ENCODE data around the gene GALNT16.
"Not testable (repeated sequence)": the region's sequence is repeated elsewhere in the genome, so short reads cannot be mapped to it uniquely, and the experiment has no call there.

The GALNT16 gene

GRCh38 chr14:69363055-69363454, 103.1 kb downstream of the GALNT16 start:
- DNase-seq (ENCODE audit: low read depth in 2 of 2), result no peak

DNA sequence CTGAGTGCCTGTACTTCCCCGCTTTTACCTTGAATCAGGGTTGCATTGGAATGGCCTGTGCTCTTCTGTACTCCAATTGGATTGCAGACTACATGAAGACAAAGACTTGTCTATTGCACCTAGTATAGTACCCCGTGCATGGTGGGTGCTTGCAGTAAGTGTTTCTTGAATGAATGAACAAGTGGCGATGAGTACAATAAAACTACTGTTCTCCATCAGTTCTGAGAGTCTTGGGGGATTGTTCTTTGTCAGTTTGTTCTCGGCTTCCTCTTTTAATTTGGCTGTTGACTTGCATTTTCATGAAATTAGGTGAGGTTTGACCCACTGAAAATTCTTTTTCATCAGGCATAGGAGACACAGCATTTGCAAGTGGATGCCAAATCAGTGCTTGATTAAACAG, 104.0 kb downstream of the GALNT16 start:
- no peak for DNase-seq (ENCODE audit: low read depth in 2 of 2)

DNA sequence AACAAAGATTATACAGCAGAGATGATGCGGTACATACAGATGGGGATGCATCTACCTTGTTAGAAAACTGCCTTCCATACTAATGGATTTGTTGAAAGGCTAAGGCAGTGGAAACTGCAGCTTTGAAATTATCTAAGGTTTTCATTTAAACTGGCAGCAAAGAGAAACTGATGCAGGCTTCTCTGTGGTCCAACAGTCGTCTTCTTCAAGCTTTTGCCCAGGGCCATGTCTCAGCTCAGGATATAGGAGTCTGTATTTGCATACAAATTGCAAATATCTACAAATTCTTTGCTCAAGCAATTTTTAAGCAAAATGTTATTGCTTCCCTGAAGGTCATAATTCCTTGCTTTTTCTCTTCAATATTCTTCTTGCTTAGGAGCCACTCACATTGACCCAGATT, 104.4 kb downstream of the GALNT16 start:
- DNase-seq (ENCODE audit: low read depth in 2 of 2), result no peak

- DNase-seq (ENCODE audit: low read depth in 2 of 2), result no peak
Observed at GRCh38 chr14:69366069-69366468, 106.1 kb downstream of the GALNT16 start.

GRCh38 chr14:69366761-69367160, 106.8 kb downstream of the GALNT16 start:
- no peak for DNase-seq (ENCODE audit: low read depth in 2 of 2)

GRCh38 chr14:69368381-69368780, 108.4 kb downstream of the GALNT16 start:
- no peak for DNase-seq (ENCODE audit: low read depth in 2 of 2)

DNA sequence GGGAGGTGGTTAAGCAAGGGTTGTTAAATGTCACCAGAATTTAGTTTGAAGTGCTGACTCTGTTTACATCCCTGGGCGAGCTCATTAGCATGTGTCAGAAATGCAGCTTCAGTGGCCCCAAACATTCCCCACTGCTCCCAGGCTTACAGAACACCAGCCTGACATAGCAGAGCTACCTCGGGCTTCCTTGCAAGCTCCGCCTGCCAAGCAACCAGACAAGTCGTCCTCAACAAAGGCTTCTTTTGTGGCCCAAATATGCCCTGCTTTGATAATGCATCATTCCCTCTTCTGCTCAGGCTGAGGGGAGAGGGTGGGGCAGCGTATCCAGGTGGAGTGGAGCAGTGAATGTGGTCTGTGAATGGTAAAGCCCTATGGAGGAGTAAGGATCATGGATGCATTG, 110.1 kb downstream of the GALNT16 start:
- no peak for DNase-seq (ENCODE audit: low read depth in 2 of 2)

DNA sequence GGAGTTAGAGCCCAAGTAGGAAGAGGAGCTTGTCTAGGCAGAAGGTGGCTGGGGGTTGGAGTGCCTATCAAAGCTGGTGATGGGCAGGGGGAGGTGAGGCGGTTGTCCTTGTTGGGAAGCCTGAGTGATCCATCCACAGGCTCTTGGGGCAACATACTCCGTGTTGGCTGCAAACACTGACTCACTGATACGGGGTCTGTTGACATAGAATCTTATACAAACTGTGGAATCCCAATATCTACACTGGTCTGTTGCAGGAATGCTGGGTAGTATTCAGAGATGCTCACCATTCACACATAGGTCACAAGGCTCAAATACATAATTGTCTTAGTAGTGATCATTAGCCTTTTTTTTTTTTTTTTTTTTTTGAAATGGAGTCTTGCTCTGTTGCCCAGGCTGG, 112.2 kb downstream of the GALNT16 start:
- no peak for DNase-seq (ENCODE audit: low read depth in 2 of 2)

- DNase-seq (ENCODE audit: low read depth in 2 of 2), result no peak
Observed at GRCh38 chr14:69373104-69373503, 113.1 kb downstream of the GALNT16 start.

DNA sequence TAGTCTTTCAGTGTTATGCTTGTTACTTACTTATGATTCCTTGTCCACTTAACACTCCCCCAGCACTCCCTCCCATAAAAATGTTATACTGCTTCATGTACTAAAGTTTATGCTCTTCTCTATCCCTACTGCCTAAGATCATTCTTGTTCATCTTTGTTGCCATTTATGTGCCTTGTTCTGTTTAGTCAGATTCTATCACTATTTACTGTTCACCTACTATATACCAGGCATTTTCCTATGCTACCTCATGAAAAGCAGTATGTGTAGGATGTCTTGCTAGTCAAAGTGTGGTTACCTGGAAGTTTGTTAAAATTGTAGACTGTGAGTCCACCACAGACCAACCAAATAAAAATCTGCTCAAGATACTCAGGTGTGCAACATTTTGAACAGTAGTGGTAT, 114.3 kb downstream of the GALNT16 start:
- DNase-seq (ENCODE audit: low read depth in 2 of 2), result no peak

DNA sequence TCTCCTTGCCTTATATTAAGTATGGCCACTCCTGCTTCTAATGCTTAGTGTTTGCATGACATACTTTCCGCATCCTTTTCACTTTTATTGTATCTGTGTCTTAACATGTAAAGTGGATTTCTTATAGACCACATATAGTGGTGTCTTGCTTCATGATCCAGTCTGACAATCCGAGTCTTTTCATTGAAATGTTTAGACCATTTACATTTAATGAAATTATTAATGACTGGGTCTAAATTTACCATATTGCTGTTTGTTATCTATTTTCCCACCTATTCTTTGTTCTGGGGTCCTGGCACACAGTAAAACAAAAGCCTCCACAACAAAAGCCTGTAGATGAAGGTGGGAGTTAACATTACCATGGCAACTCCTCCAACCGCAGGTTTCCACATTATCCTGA, 115.2 kb downstream of the GALNT16 start:
- no peak for DNase-seq (ENCODE audit: low read depth in 2 of 2)

GRCh38 chr14:69375722-69376121, 115.8 kb downstream of the GALNT16 start:
- DNase-seq (ENCODE audit: low read depth in 2 of 2), result no peak

DNA sequence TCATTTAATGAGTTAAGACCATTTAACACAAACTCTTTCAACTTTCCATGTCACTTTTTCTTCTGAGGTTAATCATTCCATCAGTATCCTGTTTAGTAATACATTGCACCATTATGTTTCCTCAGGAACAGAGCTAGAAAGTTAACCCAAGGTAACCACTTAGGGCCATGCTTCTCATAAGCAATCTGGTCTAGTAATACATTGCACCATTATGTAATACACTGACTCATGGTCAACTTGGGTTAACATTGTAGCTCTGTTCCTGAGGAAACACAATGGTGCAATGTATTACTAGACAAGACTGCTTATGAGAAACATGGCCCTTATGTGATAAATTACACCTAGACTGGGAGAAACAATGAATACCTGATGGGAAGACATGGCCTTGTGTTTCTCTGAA, 116.5 kb downstream of the GALNT16 start:
- DNase-seq (ENCODE audit: low read depth in 2 of 2), result no peak

GRCh38 chr14:69378274-69378673, 118.3 kb downstream of the GALNT16 start:
- no peak for DNase-seq (ENCODE audit: low read depth in 2 of 2)

DNA sequence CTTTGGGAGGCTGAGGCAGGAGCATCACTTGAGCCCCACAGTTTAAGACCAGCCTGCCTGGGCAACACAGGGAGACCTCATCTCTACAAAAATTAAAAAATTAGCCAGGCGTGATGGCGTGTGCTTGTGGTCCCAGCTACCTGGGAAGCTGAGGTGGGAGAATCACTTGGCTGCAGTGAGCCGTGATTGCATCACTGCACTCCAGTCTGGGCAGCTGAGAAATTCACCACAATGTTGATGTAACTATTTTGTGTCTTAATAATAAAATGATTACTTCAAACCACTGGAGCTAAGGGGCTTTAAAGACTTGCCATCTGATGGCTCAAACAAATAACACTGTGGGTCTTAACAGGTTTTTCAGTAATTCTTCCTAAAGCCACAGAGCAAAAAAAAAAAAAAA, 127.4 kb downstream of the GALNT16 start:
- no peak for DNase-seq (ENCODE audit: low read depth in 2 of 2)

GRCh38 chr14:69391400-69391799, 131.4 kb downstream of the GALNT16 start:
- not testable (repeated sequence) for DNase-seq (ENCODE audit: low read depth in 2 of 2)

GRCh38 chr14:69392481-69392880, 132.5 kb downstream of the GALNT16 start:
- DNase-seq (ENCODE audit: low read depth in 2 of 2), result no peak

- DNase-seq (ENCODE audit: low read depth in 2 of 2), result no peak
Observed at GRCh38 chr14:69395929-69396328, 136.0 kb downstream of the GALNT16 start.

- DNase-seq (ENCODE audit: low read depth in 2 of 2), result peak; percentile 77 to 80
Observed at GRCh38 chr14:69398053-69398817, 138.3 kb downstream of the GALNT16 start, which contains the start of the genes ERH and SLC39A9. TSS of gene ERH (minus strand) at chr14:69398299. CDS start at chr14:69398233, 66 bp downstream. TSS of gene SLC39A9 (plus strand) at chr14:69398692. CDS start at chr14:69399370, 678 bp downstream.

DNA sequence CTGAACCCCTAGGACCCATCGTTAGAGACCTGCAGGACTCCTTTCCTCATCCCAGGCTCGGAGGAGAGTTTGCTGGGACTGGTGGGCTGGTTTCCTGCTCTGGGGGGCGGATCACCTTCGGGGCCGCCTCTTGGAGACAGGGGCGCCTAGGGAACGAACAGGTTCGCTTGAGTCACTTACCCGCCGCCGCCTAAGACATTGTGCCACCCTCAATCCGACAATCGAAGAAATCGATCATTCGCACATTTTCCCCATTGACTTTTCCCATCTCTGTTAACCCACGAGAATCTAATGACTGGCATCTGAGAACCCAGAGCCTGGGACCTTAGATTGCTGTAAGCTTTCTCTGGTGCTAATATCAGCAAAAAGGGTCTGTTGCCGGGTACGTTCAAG, 138.9 kb downstream of the GALNT16 start:
- peak in 1 of 2 donors; percentile 28 for DNase-seq (ENCODE audit: low read depth in 2 of 2)

DNA sequence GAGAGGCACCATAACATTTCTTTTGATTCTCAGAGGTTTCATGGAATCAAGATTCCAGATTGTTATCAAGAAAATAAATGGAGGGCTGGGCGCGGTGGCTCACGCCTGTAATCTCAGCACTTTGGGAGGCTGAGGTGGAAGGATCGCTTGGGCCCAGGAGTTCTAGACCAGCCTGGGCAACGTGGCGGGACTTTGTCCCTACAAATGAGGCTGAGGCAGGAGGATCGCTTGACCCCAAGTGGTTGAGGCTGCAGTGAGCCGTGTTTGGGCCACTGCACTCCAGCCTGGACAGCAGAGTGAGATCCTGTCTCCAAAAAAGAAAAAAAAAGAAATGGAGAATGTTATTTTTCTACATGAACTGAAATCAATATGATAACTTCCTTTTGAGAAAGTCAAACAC, 139.8 kb downstream of the GALNT16 start:
- no peak for DNase-seq (ENCODE audit: low read depth in 2 of 2)

DNA sequence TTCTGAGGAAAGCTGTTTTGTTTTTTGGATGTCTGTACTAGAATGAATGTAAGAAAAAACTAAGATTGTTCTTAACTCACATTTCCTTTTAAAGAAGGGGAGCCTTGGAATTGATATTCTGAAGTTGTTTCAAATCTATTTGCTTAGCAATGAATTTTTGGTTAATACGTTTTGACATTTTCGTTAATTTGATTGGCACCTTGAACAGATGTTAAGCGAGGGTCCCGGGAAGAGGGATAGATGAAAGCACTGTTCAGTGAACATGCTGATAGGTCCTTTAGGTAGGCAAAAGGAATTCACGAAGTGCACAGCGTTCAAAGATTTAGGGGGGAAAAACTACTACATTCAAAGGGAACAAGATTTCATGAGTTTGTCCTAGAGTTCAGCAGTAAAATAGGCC, 140.2 kb downstream of the GALNT16 start:
- DNase-seq (ENCODE audit: low read depth in 2 of 2), result no peak

DNA sequence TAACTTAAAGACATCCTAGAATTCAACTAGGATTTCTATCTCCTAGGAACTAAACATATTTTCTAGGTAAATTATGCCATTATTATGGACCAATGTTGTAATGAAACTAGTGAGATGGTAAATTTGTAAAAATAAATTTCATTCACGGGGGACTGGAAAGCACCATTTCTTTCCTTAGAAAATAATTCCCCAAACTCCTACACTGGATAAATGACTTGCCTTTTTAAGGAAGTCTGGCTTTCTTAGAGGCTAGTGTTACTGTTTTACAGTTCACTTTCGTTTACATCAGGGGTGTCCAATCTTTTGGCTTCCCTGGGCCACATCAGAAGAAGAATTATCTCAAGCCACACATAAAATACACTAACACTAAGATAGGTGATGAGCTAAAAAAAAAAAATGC, 141.9 kb downstream of the GALNT16 start:
- no peak for DNase-seq (ENCODE audit: low read depth in 2 of 2)

GRCh38 chr14:69404478-69404877, 144.5 kb downstream of the GALNT16 start:
- DNase-seq (ENCODE audit: low read depth in 2 of 2), result no peak

Data from stimulated activated CD4-positive, alpha-beta T cell treated with anti-CD3 and anti-CD28 coated beads, Interleukin-1b, Interleukin-23, amount 100 ng/mL, for 1 hour (primary cell).